KMS-11 (cell line): ENCODE data around the gene GDF15.
"Not testable (repeated sequence)": the region's sequence is repeated elsewhere in the genome, so short reads cannot be mapped to it uniquely, and the experiment has no call there.

ENCODE experiments used
- H2AFZ ChIP-seq: fragments of 200-600 bp; sonication (generic); 2 replicates; pipeline ENCODE4 v1.6.1; 2016; ENCODE audit warnings: antibody characterized with exemption, mixed run types, low read depth
- H3K27ac ChIP-seq: fragments of 200-600 bp; sonication (generic); 2 replicates; pipeline ENCODE4 v1.6.1; 2016; ENCODE audit warnings: mild to moderate bottlenecking, mixed run types
- H3K27me3 ChIP-seq: fragments of 200-600 bp; sonication (generic); 2 replicates; pipeline ENCODE4 v1.6.1; 2017; ENCODE audit warnings: mild to moderate bottlenecking, low read depth, mixed run types, moderate library complexity; ENCODE audit not compliant: insufficient read depth
- H3K36me3 ChIP-seq: fragments of 200-600 bp; sonication (generic); 2 replicates; pipeline ENCODE4 v1.6.1; 2017; ENCODE audit warnings: mild to moderate bottlenecking, mixed run types; ENCODE audit not compliant: insufficient read depth
- H3K4me1 ChIP-seq: fragments of 200-600 bp; sonication (generic); 2 replicates; pipeline ENCODE4 v1.6.1; 2016; ENCODE audit warnings: mild to moderate bottlenecking, low read depth, mixed run types; ENCODE audit not compliant: poor library complexity, severe bottlenecking
- H3K4me2 ChIP-seq: fragments of 200-600 bp; sonication (generic); 2 replicates; pipeline ENCODE4 v1.7.0; 2016; ENCODE audit warnings: mild to moderate bottlenecking, mixed run types
- H3K4me3 ChIP-seq: fragments of 200-600 bp; sonication (generic); IDR thresholded peaks from 2 replicates; pipeline ENCODE4 v1.6.1; 2017; ENCODE audit warnings: low read depth, low read length, mixed read lengths; ENCODE audit not compliant: insufficient read depth
- H3K79me2 ChIP-seq: fragments of 200-600 bp; sonication (generic); 2 replicates; pipeline ENCODE4 v1.6.1; 2016; ENCODE audit warnings: low read depth, mixed run types; ENCODE audit not compliant: insufficient read depth
- H3K9ac ChIP-seq: fragments of 200-600 bp; sonication (generic); 2 replicates; pipeline ENCODE4 v1.6.1; 2016; ENCODE audit warnings: mild to moderate bottlenecking, mixed run types
- H4K20me1 ChIP-seq: fragments of 200-600 bp; sonication (generic); 2 replicates; pipeline ENCODE4 v1.6.1; 2016; ENCODE audit warnings: mild to moderate bottlenecking, mixed run types; ENCODE audit not compliant: insufficient read depth
- TF ChIP-seq, protein P1 (sequence below): fragments of 200-600 bp; sonication (generic); conservative IDR thresholded peaks from 2 replicates; pipeline ENCODE4 v1.6.1; 2017; ENCODE audit warnings: low read depth, mild to moderate bottlenecking, antibody characterized with exemption, low read length, moderate library complexity, mixed read lengths

Gene GDF15

DNA sequence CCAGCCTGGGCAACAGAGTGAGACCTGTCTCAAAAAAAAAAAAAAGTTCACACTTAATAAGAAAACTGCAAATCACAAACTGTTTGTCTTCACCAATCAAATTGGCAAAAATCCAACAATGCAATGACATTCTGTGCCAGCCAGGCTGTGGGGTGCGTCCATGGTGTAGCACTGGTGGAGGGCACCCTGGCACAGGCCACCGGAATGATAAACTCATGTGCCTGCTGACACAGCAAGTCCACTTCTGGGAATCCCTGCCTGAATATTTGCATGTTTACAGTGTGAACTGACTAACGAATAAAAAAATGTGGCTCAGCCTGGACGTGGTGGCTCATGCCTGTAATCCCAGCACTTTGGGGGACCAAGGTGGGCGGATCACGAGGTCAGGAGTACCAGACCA, 13.1 kb downstream of the GDF15 start:
- Histone ChIP-seq H3K9ac (no peak overlapping the region), H3K79me2 (no peaks in the 10 kb centered on the region), H3K27ac (no peak overlapping the region), H3K4me1 (peaks cover 8% of the 10 kb centered on the region), H3K4me2 (no peak overlapping the region), H3K36me3 (no peaks in the 10 kb centered on the region), H2AFZ (no peak overlapping the region), H3K4me3 (no peak overlapping the region), H4K20me1 (no peaks in the 10 kb centered on the region), H3K27me3 (peaks cover 55% of the 10 kb centered on the region)
- TF ChIP-seq, protein P1, sequence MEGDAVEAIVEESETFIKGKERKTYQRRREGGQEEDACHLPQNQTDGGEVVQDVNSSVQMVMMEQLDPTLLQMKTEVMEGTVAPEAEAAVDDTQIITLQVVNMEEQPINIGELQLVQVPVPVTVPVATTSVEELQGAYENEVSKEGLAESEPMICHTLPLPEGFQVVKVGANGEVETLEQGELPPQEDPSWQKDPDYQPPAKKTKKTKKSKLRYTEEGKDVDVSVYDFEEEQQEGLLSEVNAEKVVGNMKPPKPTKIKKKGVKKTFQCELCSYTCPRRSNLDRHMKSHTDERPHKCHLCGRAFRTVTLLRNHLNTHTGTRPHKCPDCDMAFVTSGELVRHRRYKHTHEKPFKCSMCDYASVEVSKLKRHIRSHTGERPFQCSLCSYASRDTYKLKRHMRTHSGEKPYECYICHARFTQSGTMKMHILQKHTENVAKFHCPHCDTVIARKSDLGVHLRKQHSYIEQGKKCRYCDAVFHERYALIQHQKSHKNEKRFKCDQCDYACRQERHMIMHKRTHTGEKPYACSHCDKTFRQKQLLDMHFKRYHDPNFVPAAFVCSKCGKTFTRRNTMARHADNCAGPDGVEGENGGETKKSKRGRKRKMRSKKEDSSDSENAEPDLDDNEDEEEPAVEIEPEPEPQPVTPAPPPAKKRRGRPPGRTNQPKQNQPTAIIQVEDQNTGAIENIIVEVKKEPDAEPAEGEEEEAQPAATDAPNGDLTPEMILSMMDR: no peak

DNA sequence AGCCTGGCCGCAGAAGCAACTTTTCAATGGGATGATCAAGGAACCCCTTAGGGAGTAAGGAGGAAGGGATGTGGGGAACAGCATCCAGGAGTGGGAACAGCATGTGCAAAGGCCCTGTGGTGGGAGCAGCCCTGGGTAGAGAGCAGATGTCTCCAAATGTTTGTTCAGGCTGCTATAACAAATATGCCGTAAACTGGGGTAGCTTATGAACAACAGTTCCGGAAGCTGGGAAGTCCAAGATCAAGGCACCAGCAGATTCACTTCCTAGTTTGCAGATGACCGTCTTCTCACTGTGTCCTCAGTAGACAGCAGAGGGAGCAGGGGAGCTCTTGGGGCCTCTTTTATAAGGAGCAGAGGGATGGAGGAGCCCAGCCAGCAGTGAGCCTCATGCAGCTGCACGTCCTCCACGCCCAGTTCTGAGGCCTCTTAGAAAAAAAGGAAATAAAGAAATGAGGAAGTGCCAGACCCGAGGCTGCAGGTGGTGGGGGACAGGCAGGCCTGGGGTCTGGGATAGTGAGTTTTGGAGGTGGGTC, 15.7 kb downstream of the GDF15 start:
- no peak overlapping the region for H3K27ac ChIP-seq
- no peaks in the 10 kb centered on the region for H3K36me3 ChIP-seq
- H3K4me1 ChIP-seq: peaks cover 8% of the 10 kb centered on the region
- H2AFZ ChIP-seq: no peak overlapping the region
- no peaks in the 10 kb centered on the region for H3K79me2 ChIP-seq
- no peak overlapping the region for H3K4me2 ChIP-seq
- no peak overlapping the region for H3K9ac ChIP-seq
- no peaks in the 10 kb centered on the region for H4K20me1 ChIP-seq
- H3K27me3 ChIP-seq: peaks cover 39% of the 10 kb centered on the region
- H3K4me3 ChIP-seq: no peak overlapping the region
- TF ChIP-seq, protein P1: no peak

DNA sequence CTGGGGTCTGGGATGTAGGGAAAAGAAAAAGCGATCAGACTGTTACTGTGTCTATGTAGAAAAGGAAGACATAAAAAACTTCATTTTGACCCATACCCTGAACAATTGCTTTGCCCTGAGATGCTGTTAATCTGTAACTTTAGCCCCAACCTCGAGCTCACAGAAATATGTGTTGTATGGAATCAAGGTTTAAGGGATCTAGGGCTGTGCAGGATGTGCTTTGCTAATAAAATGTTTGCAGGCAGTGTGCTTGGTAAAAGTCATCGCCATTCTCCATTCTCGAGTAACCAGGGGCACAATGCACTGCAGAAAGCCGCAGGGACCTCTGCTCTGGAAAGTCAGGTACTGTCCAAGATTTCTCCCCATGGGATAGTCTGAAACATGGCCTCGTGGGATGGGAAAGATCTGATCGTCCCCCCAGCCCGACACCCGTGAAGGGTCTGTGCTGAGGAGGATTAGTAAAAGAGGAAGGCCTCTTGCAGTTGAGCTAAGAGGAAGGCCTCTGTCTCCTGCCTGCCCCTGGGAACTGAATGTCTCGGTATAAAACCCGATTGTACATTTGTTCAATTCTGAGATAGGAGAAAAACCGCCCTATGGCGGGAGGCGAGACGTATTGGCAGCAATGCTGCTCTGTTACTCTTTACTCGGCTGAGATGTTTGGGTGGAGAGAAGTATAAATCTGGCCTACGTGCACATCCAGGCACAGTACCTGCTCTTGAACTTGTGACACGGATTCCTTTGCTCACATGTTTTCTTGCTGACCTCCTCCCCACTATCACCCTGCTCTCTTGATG, 16.7 kb downstream of the GDF15 start:
- not testable (repeated sequence) for H3K79me2 ChIP-seq, H3K9ac ChIP-seq, H3K4me1 ChIP-seq, H3K27ac ChIP-seq, H2AFZ ChIP-seq, H4K20me1 ChIP-seq, H3K36me3 ChIP-seq, H3K4me2 ChIP-seq, H3K4me3 ChIP-seq
- H3K27me3 ChIP-seq: peaks cover 31% of the 10 kb centered on the region

DNA sequence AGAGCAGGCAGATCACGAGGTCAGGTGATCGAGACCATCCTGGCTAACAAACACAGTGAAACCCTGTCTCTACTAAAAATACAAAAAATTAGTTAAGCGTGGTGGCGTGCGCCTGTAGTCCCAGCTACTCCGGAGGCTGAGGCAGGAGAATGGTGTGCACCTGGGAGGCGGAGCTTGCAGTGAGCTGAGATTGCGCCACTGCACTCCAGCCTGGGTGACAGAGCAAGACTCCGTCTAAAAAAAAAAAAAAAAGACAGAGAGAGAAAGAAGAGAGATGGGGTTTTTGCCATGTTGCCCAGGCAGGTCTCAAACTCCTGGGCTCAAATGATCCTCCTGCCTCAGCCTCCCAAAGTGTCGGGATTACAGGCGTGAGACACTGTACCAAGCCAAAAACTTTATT, 19.8 kb downstream of the GDF15 start:
- peaks cover 13% of the 10 kb centered on the region; the same call in 1 of the 2 replicates for H3K27me3 ChIP-seq
- not testable (repeated sequence) for H3K4me1 ChIP-seq, H3K36me3 ChIP-seq, H4K20me1 ChIP-seq, H2AFZ ChIP-seq, H3K79me2 ChIP-seq, H3K27ac ChIP-seq, H3K9ac ChIP-seq, H3K4me2 ChIP-seq, H3K4me3 ChIP-seq

DNA sequence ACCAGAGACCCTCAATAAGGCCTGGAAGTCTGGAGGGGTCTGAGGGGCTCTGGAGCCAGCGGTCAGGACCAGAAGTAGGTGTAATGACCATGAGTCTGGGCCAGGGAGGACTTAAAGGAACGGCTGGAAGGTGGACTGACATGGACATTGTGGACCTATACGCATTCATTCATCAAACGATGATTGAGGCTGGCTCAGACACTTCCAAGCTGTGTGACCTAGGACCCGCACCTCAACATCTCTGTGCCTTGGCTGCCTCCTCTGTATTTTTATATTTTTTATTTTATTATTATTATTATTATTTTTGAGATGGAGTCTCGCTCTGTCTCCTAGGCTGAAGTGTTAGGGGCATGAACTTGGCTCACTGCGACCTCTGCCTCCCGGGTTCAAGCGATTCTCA, 20.8 kb downstream of the GDF15 start:
- TF ChIP-seq, protein P1: no peak
- Histone ChIP-seq H3K4me2 (no peak overlapping the region), H3K36me3 (no peaks in the 10 kb centered on the region)

More for the DNA sequence above, 20.8 kb downstream of the GDF15 start:
- no peak overlapping the region for H3K4me3 ChIP-seq
- peaks cover 20% of the 10 kb centered on the region; the same call in 1 of the 2 replicates for H3K27me3 ChIP-seq
- no peaks in the 10 kb centered on the region for H4K20me1 ChIP-seq
- no peaks in the 10 kb centered on the region for H3K79me2 ChIP-seq
- no peak overlapping the region for H3K9ac ChIP-seq
- H3K27ac ChIP-seq: no peak overlapping the region
- peaks cover 9% of the 10 kb centered on the region for H3K4me1 ChIP-seq
- H2AFZ ChIP-seq: no peak overlapping the region
